ENCODE data around the gene CHCHD6. TPM values are rescaled to one million over a fixed set of nuclear protein-coding genes. Genes with fewer than 3 reads are reported as not detected.

Gene CHCHD6
- total RNA-seq, 4 donors from 2014 or later: 13.4 to 22.0 (median 16.1) TPM

GRCh38 chr3:126941721-126942270, 237.8 kb downstream of the CHCHD6 start:
- H3K27ac ChIP-seq: no peak overlapping the region
- H3K36me3 ChIP-seq: no peaks in the 10 kb centered on the region
- peaks cover 21% of the 10 kb centered on the region for H3K4me1 ChIP-seq
- H3K4me3 ChIP-seq: no peak overlapping the region
- no peaks in the 10 kb centered on the region for H3K9me3 ChIP-seq
- no peaks in the 10 kb centered on the region for H3K27me3 ChIP-seq
- DNase-seq (ENCODE audit: low spot score in 2 of 2): no peak
- 90% methylated on average over 5 of the region's 5 CpGs for WGBS
- TF ChIP-seq EP300 (IDR thresholded peaks at IDR 0.05) (no peak), CTCF (IDR thresholded peaks at IDR 0.05) (no peak), POLR2A (IDR thresholded peaks at IDR 0.05) (no peak), POLR2AphosphoS5 (IDR thresholded peaks at IDR 0.05) (no peak)

DNA sequence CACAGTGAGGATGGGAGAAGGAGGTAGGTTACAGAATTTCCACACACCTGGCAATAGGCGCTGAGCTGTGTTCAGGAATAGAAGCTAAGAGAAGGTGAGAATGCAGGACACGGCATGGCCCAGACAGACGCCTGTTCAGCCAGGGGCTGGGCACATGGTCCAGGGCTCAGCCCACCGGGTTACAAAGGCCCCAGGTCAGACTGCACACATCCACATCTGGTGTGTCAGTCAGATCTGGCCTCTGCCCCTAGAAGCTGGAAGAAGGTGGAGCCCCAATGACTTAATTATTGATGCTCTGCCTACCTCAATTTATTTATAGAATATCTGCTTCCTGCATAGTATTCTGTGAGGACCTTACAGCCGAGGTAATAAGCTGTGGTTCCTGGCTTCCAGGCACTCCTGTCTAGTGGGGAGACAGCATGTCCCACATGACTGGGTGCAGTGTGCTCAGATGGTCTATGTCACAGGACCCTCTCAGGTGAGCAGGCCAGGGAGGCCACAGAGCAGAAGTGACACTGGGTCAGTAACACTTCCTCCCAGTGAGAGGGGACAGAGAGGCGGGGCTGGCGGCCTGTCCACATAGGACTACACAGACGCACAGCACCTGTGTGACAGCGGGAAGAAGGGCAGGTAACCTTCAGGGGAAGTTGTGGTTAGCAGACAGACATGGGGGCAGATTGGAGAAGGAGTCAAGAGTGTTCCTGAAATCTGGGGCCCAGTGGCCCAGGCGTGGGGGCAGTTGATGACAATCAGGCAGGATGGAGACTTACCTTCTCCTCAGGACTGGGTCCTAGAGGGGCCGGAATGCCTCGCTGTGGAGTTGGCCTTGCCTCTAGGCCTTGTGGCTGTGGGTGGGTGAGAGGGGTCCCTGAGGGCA, 240.3 kb downstream of the CHCHD6 start:
- Histone ChIP-seq H3K27ac (no peak overlapping the region), H3K9me3 (no peaks in the 10 kb centered on the region), H3K4me3 (no peak overlapping the region), H3K4me1 (no peaks in the 10 kb centered on the region), H3K27me3 (no peaks in the 10 kb centered on the region), H3K36me3 (no peaks in the 10 kb centered on the region)
- WGBS: 93% methylated on average over 12 of the region's 12 CpGs
- no peak for TF ChIP-seq CTCF (IDR thresholded peaks at IDR 0.05)
- TF ChIP-seq POLR2AphosphoS5 (IDR thresholded peaks at IDR 0.05): no peak
- no peak for TF ChIP-seq EP300 (IDR thresholded peaks at IDR 0.05)
- TF ChIP-seq POLR2A (IDR thresholded peaks at IDR 0.05): no peak
- peak in 1 of 2 donors; percentile 49 for DNase-seq (ENCODE audit: low spot score in 2 of 2)

DNA sequence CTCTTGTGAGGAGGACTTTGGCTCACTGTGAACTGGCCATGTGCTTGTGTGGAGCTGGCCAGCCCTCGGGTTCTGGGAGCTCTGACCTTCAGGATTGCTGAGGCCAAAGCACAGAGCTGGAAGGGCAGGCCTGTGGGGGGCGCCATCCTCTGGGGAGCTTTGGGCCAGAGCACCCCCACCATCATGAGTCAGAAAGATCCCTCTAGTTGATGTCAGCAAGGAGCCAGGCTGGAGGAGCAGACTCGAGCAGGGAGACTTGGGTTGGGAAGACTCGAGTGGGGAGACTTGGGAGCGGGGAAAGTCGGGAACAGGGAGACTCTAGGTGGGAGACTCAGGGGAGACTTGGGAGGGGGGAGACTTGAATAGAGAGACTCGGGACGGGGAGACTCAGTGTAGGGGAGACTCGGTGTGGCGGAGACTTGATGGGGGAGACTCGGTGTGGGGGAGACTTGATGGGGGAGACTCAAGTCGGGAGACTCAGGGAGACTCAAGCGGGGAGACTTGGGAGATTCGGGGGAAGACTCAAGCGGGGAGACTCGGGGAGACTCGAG, 241.2 kb downstream of the CHCHD6 start:
- Histone ChIP-seq H3K27me3 (no peaks in the 10 kb centered on the region), H3K27ac (no peak overlapping the region), H3K36me3 (no peaks in the 10 kb centered on the region), H3K9me3 (no peaks in the 10 kb centered on the region), H3K4me1 (no peaks in the 10 kb centered on the region), H3K4me3 (no peak overlapping the region)
- TF ChIP-seq POLR2AphosphoS5 (IDR thresholded peaks at IDR 0.05) (no peak), EP300 (IDR thresholded peaks at IDR 0.05) (no peak), CTCF (IDR thresholded peaks at IDR 0.05) (no peak), POLR2A (IDR thresholded peaks at IDR 0.05) (no peak)
- DNase-seq (ENCODE audit: low spot score in 2 of 2): peak in 1 of 2 donors; percentile 54
- WGBS: 92% methylated on average over 17 of the region's 17 CpGs

- H3K27ac ChIP-seq: no peak overlapping the region
- 85% methylated on average over 7 of the region's 9 CpGs for WGBS
- no peaks in the 10 kb centered on the region for H3K36me3 ChIP-seq
- H3K4me3 ChIP-seq: no peak overlapping the region
- H3K4me1 ChIP-seq: no peaks in the 10 kb centered on the region
- H3K27me3 ChIP-seq: no peaks in the 10 kb centered on the region
- TF ChIP-seq POLR2AphosphoS5 (IDR thresholded peaks at IDR 0.05): no peak
- no peak for TF ChIP-seq CTCF (IDR thresholded peaks at IDR 0.05)
- TF ChIP-seq POLR2A (IDR thresholded peaks at IDR 0.05): no peak
- no peak for TF ChIP-seq EP300 (IDR thresholded peaks at IDR 0.05)
- H3K9me3 ChIP-seq: no peaks in the 10 kb centered on the region
- DNase-seq (ENCODE audit: low spot score in 2 of 2): peak in 1 of 2 donors; percentile 53
These were observed 241.9 kb downstream of the CHCHD6 start for GRCh38 chr3:126945891-126946290.

GRCh38 chr3:126946405-126946804, 242.4 kb downstream of the CHCHD6 start:
- DNase-seq (ENCODE audit: low spot score in 2 of 2): peak in 1 of 2 donors; percentile 27
- H3K4me1 ChIP-seq: no peaks in the 10 kb centered on the region
- 96% methylated on average over 6 of the region's 11 CpGs for WGBS

More at GRCh38 chr3:126946405-126946804, 242.4 kb downstream of the CHCHD6 start:
- Histone ChIP-seq H3K4me3 (no peak overlapping the region), H3K27me3 (no peaks in the 10 kb centered on the region), H3K36me3 (no peaks in the 10 kb centered on the region), H3K9me3 (no peaks in the 10 kb centered on the region), H3K27ac (no peak overlapping the region)
- no peak for TF ChIP-seq CTCF (IDR thresholded peaks at IDR 0.05)
- no peak for TF ChIP-seq POLR2AphosphoS5 (IDR thresholded peaks at IDR 0.05)
- TF ChIP-seq POLR2A (IDR thresholded peaks at IDR 0.05): no peak
